Putamen (tissue), 1 donor: ENCODE measurements around the gene DPEP2NB.
"Not testable (repeated sequence)": the region's sequence is repeated elsewhere in the genome, so short reads cannot be mapped to it uniquely, and the experiment has no call there.

Source experiments
- DNase-seq: peaks from one replicate; pipeline ENCODE4 v3.0.0-alpha.2; 2016; ENCODE audit warnings: low spot score

DPEP2NB gene

GRCh38 chr16:68013440-68013839 is 2.3 kb downstream of the DPEP2NB start:
- no peak for DNase-seq

GRCh38 chr16:68009872-68010271 is 5.8 kb downstream of the DPEP2NB start:
- not testable (repeated sequence) for DNase-seq

GRCh38 chr16:68009157-68009735 is 6.5 kb downstream of the DPEP2NB start:
- no peak for DNase-seq

- no peak for DNase-seq
These were observed 9.9 kb downstream of the DPEP2NB start for GRCh38 chr16:68005786-68006286.

- no peak for DNase-seq
These were observed 10.5 kb downstream of the DPEP2NB start for GRCh38 chr16:68005211-68005610.

GRCh38 chr16:68003031-68003430 is 12.7 kb downstream of the DPEP2NB start:
- no peak for DNase-seq

- no peak for DNase-seq
These were observed 15.3 kb downstream of the DPEP2NB start for GRCh38 chr16:68000450-68000849.

GRCh38 chr16:67999985-68000384 is 15.7 kb downstream of the DPEP2NB start:
- no peak for DNase-seq

GRCh38 chr16:67998779-67999688 is 16.7 kb downstream of the DPEP2NB start, which contains the start of gene DPEP2:
Gene DPEP2 (minus strand): TSS chr16:67999484. CDS start chr16:67993212, 6,272 bp downstream.
- DNase-seq, result not testable (repeated sequence)

GRCh38 chr16:67998231-67998778 is 17.4 kb downstream of the DPEP2NB start:
- not testable (repeated sequence) for DNase-seq

- DNase-seq, result no peak
These were observed 19.0 kb downstream of the DPEP2NB start for GRCh38 chr16:67996666-67997065.

- DNase-seq, result no peak
These were observed 20.3 kb downstream of the DPEP2NB start for GRCh38 chr16:67995423-67995822.

- DNase-seq, result not testable (repeated sequence)
These were observed 21.7 kb downstream of the DPEP2NB start for GRCh38 chr16:67994040-67994408.

- peak; percentile 38 for DNase-seq
These were observed 22.3 kb downstream of the DPEP2NB start for GRCh38 chr16:67993207-67994039.

GRCh38 chr16:67992661-67993206 is 23.0 kb downstream of the DPEP2NB start:
- DNase-seq, result no peak

- DNase-seq, result no peak
These were observed 25.7 kb downstream of the DPEP2NB start for GRCh38 chr16:67990018-67990386.

- DNase-seq, result no peak
These were observed 26.2 kb downstream of the DPEP2NB start for GRCh38 chr16:67989322-67990017.

GRCh38 chr16:67988675-67989074 is 27.0 kb downstream of the DPEP2NB start:
- DNase-seq, result no peak

GRCh38 chr16:67987460-67988160 is 28.1 kb downstream of the DPEP2NB start:
- no peak for DNase-seq

GRCh38 chr16:67986949-67987348 is 28.8 kb downstream of the DPEP2NB start:
- no peak for DNase-seq
